ENCODE data around the gene DPEP3.

DPEP3 gene

GRCh38 chr16:67927131-67927941, 53.0 kb downstream of the DPEP3 start:
- H3K36me3 ChIP-seq (ENCODE audit: control insufficient read depth in 2 of 2, insufficient read depth in 2 of 2, low read length in 2 of 2) = peaks cover 19 to 21% of the 10 kb centered on the region in 2 donors
- H3K9me3 ChIP-seq (ENCODE audit: control insufficient read depth in 2 of 2, low read length in 2 of 2) = no peaks in the 10 kb centered on the region
- H3K4me3 ChIP-seq (ENCODE audit: low read length in 2 of 2) = no peak overlapping the region
- H3K27me3 ChIP-seq (ENCODE audit: control insufficient read depth in 1 of 2, insufficient read depth in 2 of 2, low read length in 2 of 2) = no peaks in the 10 kb centered on the region
- H3K4me1 ChIP-seq (ENCODE audit: control insufficient read depth, insufficient read depth, low read length) = peaks cover 31% of the 10 kb centered on the region
- no peak overlapping the region for H3K9ac ChIP-seq (ENCODE audit: low read length in 2 of 2)
- no peak overlapping the region for H3K27ac ChIP-seq (ENCODE audit: low read length)

GRCh38 chr16:67926181-67926750, 54.0 kb downstream of the DPEP3 start:
- Histone ChIP-seq H3K36me3 (ENCODE audit: control insufficient read depth in 2 of 2, insufficient read depth in 2 of 2, low read length in 2 of 2) (peaks cover 19 to 20% of the 10 kb centered on the region in 2 donors), H3K27ac (ENCODE audit: low read length) (peak overlapping the region; percentile 18), H3K9me3 (ENCODE audit: control insufficient read depth in 2 of 2, low read length in 2 of 2) (no peaks in the 10 kb centered on the region), H3K27me3 (ENCODE audit: control insufficient read depth in 1 of 2, insufficient read depth in 2 of 2, low read length in 2 of 2) (no peaks in the 10 kb centered on the region), H3K4me3 (ENCODE audit: low read length in 2 of 2) (no peak overlapping the region), H3K9ac (ENCODE audit: low read length in 2 of 2) (no peak overlapping the region), H3K4me1 (ENCODE audit: control insufficient read depth, insufficient read depth, low read length) (peaks cover 33% of the 10 kb centered on the region)
